NCI-H510A (cell line): ENCODE results near the gene DEPDC5.
"Not testable (repeated sequence)": the region's sequence is repeated elsewhere in the genome, so short reads cannot be mapped to it uniquely, and the experiment has no call there.

Experiments used
- DNase-seq: peaks from one replicate; lab custom pipeline; 2025; lab: John Stamatoyannopoulos, UW

DEPDC5 gene

DNA sequence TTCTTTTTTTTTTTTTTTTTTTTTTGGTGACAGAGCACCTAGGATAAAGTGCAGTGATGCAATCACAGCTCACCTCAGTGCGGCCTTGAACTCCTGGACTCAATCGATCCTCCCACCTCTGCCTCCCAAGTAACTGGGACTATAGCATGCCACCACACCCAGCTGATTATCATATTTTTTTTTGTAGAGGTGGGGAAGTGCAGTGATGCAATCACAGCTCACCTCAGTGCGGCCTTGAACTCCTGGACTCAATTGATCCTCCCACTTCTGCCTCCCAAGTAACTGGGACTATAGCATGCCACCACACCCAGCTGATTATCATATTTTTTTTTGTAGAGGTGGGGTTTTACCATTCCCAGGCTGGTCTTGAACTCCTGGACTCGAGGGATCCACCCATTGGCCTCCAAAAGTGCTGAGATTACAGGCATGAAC lies 61.6 kb downstream of the DEPDC5 start:
- not testable (repeated sequence) for DNase-seq

DNA sequence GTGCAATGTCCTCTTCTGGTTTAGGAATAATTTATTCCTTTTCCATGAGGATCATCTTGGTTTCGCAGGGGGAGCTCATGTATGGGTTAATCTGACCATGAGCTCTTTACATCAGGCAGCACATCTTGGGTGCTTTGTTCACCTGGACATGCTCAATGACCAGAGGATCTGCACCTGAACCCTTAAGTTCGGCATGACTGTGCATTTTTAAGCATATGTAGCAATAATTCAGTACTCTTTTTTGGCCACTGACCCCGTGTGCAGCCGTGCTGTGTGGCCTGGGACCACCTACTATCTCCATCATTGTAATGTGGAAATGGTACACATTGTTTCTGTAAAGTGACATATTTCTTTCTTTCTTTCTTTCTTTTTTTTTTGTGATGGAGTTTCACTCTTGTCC lies 62.9 kb downstream of the DEPDC5 start:
- DNase-seq = no peak

DNA sequence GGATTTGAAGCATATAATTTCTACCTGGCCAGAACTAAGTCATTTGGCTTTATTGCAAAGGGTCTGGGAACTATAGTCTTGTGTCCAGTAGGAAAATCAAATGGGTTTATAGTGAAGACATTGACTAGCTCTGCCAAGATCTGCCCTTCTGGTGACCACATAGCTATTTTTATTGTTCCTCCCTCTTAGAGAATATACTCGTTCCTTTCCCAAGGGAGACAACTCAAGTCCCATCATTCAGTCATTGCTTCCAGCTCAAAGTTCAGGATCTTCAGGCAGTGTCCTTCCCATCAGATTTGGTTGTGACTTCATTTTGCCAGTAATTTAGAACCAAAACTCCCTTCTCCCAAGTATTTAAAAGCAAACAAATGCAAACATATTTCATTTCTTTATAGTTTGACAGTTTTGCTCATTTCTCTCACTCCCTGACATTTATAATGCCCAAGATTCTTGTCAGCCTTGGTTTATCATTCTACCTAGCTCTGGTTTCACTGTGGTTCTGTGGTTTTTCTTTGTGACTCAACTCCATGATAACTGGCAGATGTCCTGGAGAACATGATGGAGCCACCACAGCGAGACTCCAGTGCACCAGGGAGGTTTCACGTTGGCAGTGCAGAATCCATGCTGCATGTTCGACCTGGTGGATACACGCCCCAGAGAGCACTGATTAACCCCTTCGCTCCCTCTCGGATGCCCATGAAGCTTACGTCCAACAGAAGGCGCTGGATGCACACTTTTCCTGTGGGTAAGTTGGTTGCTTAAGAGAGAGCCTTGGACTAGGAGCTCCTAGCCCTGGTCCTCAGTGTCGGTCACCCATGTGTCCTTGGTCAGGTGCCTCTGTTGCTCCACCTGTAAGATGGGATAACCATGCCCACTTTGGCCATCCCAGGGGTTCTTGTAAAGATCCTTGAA lies 64.9 kb downstream of the DEPDC5 start:
- DNase-seq = no peak

DNA sequence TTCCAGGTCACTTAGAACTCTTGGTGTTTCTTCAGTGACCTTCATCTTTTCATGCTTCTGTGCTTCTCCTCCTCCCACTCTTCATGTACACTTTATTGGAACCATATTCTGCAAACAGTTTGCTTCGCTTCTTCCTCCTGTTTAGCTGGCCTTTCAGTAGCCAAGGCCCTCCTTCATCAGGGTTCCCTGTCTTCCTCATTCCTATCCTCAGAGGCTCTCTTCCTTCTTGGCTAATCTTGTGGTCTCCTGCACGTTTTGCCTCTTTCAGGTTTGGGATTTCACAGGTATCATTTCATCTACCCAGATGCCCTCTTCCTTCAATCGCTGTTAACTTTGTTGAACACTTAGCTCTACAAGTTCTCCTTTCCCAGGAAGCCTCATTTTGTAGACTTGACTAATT lies 66.8 kb downstream of the DEPDC5 start:
- DNase-seq = no peak

DNA sequence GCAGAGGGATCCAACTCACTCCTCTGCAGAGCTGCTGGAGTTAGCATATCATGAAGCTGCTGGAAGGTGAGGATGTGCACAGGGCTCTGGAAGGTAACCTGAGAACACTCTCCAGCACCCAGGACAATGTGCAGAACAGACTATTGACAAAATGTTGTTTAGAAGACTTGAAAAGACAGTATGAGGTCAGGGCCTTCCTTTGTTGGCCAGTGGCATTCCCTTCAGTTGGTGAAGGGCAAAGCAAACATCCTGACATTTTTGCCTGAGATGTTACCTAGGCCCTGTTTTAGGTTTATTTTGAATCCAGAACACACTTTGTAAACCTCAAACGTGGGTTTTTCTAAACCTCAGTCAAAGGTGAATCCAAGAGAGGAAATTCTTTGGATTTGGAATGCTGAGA lies 67.8 kb downstream of the DEPDC5 start:
- DNase-seq = peak; percentile 26

DNA sequence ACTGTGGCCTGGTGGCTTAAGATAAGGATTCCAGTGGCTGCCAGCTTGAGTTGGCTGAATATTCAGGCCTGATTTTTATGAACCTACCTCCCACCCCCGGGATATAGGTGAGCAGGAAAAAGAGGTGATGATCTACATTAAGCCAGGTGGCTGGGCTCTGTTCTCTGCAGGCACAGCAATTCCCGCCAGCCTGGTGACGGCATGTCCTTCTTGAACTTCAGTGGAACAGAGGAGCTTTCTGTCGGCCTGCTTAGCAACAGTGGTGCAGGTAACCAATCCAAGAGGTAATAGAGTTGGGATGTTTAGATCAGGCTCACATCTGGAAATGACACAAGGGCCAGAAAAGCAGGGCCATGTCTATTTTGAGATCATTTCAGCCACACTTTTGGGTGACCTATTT lies 68.7 kb downstream of the DEPDC5 start:
- DNase-seq = no peak

DNA sequence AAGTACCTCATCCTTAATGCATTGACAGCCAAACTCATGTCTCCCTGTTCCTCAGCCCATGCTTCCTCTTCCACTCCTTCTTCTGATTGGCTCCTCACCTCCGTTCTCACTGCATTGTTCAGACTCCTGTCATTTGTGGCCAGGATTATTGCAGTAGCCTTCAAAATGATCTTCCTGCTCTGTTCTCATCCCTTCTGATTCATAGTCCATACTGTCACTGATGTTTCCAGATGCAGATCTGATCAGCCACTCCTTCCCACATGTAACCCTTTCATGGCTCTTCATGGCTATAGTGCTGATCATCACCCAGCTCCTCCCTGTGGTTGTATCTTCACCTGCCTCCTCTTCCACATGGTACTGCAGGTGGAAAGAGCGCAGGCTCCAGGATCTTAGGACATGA lies 71.7 kb downstream of the DEPDC5 start:
- no peak for DNase-seq

DNA sequence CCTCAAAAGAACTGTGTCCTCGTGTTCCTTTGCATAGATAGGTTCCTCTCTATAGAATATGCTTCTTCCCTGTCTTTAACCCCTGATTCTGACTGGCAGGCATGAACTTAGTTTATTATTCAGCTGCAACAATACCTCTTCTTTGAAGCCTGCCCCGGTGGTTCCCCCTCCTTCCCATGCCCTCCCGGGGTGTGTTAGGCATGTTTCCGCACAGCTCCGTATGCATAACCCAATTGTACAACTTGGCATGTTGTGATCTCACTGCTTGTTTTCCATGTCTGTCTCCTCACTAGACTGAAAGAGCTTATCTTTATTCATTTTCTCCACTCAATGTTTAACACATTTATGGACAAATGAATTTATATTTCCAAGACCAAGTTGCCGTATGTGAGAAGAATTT lies 72.6 kb downstream of the DEPDC5 start:
- no peak for DNase-seq

DNA sequence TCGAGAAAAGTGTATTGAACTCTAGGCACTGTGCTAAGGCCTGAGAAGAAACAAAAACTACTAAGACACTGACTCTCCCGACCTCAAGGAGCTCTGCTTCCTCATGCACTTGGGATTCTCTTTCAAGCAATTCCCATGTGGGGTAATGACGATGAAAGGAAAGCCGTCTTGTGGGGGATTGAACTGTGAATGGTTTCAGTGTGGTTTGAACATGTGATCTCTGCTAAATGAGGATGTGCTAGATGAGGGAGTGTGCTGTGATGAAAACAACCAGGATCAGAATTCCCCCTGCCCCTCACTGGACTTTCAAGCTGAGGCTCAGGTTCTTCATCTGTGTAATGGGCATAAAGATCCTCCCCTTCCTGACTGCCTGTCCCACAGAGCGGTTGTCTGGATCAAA lies 74.9 kb downstream of the DEPDC5 start:
- no peak for DNase-seq

DNA sequence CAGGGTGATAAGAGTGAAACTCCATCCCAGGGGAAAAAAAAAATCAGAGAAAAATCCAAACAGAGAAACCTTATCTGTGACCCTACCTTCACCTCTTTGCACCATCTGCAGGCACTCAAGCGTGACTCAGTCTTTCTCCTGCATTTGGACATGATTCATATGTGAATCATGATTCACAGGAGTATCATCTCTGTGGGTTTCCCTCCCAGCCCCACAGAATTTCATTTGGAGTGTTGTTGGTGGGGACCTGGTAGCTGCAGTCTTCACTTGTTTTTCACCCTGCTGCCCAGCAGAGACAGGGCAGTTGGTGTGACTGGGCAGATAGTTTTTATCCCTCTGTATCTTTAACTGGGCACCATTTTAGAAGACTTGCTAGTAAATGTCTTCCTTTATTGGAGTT lies 75.7 kb downstream of the DEPDC5 start:
- no peak for DNase-seq

DNA sequence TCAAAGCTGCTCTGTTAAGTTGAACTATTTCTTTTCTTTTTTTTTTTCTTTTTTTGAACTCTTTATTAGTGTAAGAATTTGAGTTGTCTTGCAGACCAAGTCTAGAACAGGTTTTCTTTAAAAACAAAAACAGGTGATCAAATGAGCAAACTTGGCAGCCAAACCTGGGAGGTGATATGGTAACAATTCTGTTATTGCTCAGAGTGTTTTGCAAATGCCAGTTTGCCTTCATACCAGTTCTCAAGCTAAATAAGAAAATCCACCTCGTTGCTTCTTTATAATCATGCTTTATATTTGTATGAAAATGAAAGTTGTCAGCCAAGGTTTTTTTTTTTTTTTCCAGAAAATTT lies 76.9 kb downstream of the DEPDC5 start:
- DNase-seq = no peak

DNA sequence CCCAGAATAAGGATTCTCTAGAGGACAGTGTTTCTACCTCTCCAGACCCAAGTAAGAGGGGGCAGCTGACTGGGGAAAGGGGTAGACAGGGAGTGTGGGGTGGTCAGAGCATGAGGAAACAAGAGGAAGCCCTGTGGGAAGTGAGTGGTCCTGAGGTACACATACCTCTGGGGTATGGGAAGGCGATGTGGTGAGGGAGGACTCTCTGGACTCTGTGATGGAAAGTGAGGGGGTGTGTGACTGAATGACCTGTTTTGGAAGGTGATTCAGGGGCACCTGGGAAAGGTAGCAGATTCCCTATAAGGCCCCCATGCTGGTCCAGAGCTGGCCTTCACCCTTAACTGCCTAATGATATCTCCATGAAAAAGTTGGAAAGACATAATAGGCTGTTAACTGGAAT lies 80.1 kb downstream of the DEPDC5 start:
- DNase-seq = no peak

DNA sequence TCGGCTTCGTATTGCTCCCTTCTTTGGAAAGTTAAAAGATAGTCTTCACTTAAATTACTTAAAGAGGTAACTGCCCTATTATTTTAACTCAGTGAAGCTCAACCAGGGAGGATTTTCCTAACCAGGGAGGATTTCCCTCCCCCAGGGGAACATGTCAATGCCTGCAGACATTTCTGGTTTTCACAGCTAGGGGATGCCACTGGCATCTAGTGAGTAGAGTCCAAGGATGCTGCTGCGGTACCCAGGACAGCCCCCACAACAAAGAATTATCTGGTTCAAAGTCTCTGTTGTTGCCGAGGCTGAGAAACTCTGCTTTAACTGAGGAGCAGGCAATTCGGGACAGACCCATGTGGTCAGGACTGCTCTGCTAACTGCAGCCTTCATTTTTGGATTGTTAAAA lies 82.2 kb downstream of the DEPDC5 start:
- no peak for DNase-seq

DNA sequence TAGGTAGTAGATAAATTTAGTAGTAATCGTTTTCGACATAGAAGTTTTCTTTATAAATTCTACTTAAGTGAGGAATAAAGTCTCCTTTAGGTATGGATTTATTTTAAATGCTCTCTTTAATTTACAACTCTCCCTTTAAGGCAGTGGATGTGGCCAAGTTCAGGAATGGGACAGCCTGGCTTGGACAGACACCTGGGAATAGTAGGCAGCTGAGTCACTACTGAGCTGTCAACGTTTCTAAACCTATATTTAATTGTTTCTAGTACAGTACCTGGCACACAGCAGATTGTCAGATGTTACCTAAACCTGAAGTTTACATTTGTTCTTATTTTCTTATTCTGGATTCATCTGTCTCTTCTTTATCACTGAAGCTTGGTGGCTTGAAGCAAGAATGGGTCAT lies 85.1 kb downstream of the DEPDC5 start:
- no peak for DNase-seq

DNA sequence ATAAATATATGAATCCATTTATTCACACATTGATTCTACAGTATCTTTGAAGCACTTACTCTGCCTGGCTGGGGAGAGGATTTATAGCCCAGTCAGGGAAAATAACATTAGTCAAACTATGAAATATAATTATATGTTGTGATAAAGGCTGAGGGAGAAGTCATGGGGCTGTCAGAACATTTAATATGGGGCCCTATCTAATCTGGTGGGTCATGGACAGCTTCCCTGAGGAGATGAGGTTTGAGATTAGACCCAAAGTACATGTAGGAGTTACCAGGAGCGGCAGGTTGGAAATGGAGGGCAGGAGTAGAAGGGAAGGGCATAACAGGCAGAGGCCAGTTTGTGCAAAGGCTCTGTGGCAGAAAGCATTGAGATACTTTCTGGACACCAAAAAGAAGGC lies 86.2 kb downstream of the DEPDC5 start:
- DNase-seq = no peak

DNA sequence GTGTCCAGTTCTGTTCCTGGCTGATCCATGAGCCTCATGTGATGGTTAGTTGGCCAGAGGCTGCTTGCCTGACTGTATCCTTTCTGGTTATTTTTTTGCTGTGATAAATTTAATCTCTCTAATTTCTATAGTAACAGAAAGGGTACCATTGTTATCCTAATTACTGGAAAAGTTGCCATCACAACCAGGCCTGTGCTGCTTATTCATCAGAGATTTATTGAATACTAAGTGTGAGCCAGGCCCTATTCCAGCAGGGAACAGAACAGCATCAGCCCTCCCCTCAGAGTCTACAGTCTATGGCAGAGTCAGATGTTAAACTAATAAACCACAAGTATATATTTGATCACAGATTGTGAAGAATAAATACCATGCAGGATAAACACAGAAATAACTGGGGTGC lies 86.8 kb downstream of the DEPDC5 start:
- no peak for DNase-seq

DNA sequence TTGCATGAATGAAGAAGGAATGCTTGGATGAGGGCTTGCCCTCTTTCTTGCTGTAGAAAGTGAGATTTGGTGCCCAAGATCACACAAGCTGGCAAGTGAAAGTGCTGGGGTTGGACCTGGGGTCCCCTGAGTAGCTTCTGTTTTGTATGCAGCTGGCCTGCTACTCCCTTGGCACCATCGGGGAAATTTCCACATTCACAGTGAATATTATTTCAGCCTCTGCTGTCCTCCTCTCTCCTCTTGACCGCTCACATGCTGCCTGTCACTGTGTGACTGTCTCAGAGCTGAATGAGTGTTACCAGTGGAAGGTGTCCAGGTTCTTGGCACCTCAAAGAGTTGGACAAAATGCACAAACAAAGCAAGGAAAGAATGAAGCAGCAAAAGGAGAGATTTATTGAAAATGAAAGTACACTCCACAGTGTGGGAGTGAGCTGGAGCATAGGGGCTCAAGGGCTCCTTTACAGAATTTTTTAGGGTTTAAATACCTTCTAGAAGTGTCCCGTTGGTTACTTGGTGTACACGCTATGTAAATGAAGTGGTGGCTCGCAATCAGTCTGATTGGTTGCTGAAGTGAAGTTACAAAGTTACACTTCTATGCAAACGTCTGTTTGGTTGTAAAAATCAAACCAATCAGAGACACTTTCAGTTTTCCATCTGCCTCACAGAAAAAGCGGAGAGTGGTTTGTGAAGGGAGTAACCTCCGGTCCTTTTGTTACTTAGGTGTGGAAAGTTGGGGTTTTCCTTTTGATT lies 87.4 kb downstream of the DEPDC5 start:
- DNase-seq = no peak

DNA sequence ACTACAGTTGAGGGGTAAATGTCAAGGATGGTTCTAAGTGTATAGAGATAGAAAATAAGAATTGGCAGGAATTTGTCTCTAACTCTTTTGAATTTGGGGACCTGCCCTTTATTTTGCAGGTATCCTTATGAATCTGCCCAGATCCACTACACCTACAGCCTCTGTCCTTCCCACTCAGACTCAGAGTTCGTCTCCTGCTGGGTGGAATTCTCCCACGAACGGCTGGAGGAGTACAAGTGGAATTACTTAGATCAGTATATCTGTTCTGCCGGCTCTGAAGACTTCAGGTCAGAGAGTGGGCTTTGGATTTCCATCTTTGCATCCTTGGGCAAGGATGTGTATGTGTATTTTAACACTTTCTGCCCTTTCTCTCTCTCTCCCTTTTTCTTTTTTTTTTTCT lies 89.7 kb downstream of the DEPDC5 start:
- no peak for DNase-seq

DNA sequence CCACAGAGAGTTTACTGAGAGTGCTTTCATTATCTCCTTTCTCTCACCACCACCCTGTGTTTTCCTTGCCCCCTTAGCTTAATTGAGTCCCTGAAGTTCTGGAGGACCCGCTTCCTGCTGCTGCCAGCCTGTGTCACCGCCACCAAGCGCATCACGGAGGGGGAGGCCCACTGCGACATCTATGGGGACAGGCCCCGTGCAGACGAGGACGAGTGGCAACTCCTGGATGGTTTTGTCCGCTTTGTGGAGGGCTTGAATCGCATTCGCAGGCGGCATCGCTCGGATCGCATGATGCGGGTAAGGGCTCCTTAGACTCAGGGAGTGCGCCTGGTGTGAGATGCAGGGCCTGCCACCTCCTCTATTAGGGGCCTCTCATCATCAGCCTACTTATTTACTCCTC lies 91.1 kb downstream of the DEPDC5 start:
- DNase-seq = no peak

DNA sequence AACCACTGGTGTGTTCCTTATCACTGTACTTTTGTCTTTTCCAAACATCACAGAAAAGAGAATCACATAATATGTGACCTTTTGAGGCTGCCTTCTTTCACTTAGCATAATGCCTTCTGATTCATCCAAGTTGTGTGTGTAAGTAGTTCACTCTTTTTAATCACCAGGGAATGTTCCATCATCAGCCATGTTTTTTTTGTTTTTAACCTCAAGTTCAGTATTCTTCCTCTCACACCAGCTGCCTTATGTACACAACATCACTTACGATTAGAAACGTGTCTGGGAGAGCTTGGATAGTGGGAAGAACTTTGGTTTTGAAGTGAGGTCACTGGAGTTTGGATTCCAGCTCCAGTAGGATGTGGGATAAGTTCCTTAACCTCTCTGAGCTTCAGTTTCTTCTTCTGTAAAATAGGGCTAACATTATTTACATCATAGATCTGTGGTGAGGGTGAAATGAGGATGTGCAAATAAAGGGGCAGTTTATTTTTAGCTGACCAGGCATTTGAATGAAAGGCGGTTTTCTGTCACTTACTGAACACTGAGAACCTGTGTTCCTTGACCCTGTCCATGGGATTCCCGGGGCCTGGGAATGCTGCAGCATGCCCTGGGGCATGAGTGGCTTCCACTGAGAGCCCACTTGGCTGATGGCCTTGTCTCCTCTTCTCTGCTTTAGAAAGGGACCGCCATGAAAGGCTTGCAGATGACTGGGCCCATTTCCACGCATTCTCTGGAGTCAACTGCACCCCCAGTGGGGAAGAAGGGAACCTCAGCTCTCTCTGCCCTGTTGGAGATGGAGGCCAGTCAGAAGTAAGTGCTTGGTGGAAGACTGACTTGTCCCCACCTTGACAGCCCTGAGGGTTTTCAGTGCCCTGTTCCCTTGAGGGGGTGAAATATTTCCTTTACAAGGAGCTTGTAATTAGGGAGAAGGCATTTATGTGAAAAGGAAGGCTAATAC lies 92.6 kb downstream of the DEPDC5 start:
- DNase-seq = no peak

DNA sequence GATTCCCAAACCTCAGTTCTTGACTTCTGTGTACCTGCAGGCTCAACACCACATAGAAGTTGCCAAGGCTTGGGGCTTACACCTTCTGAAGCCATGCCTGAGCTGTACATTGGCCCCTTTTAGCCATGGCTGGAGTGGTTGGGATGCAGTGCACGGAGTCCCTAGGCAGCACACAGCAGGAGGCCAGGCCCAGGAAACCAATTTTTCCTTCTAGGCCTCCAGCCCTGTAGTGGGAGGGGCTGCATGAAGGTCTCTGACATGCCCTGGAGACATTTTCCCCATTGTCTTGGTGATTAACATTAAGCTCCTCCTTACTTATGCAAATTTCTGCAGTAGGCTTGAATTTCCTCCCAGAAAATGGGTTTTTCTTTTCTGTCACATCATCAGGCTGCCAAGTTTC lies 94.6 kb downstream of the DEPDC5 start:
- no peak for DNase-seq

DNA sequence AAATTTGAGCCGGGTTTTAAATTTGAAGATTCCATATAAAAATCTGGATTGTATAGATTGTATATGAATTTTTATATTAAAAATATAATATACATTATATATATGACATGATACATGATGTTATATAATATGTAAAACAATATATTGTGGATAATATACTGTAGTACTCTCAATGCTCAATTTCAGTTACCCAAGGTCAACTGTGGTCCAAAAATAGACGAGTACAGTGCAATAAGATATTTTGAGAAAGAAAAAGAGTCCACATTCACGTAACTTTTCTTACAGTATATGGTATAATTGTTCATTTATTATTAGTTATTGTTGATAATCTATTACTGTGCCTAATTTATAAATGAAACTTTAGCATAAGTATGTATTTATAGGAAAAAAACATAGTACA lies 96.3 kb downstream of the DEPDC5 start:
- no peak for DNase-seq
